WTC11 (cell line): ENCODE data around the gene TRPM2.

Experiments used
- ATF6 ChIP-seq: sonication (generic); formaldehyde crosslinking; IDR thresholded peaks from 2 replicates; pipeline ENCODE4 v1.8.1; 2023; ENCODE audit warnings: mild to moderate bottlenecking, missing genetic modification reagents
- CREM ChIP-seq: sonication (generic); formaldehyde crosslinking; IDR thresholded peaks from 2 replicates; pipeline ENCODE4 v1.8.1; 2022; ENCODE audit warnings: mild to moderate bottlenecking, missing genetic modification reagents, moderate library complexity
- CTCF ChIP-seq: fragments of 200-600 bp; IDR thresholded peaks from 2 replicates; pipeline ENCODE4 v1.8.0; 2022; ENCODE audit warnings: antibody characterized with exemption

- TF ChIP-seq CREM (CRISPR knock-in tag): no peak
- no peak for TF ChIP-seq CTCF
- no peak for TF ChIP-seq ATF6
Measured at GRCh38 chr21:44466351-44466954, 113.0 kb downstream of the TRPM2 start.
